ENCODE measurements around the gene SYT9. TPM values are rescaled to one million over a fixed set of nuclear protein-coding genes. Genes with fewer than 3 reads are reported as not detected.

Gene SYT9
- total RNA-seq, 2 donors from 2014 or later: 0.64 to 2.2 TPM

DNA sequence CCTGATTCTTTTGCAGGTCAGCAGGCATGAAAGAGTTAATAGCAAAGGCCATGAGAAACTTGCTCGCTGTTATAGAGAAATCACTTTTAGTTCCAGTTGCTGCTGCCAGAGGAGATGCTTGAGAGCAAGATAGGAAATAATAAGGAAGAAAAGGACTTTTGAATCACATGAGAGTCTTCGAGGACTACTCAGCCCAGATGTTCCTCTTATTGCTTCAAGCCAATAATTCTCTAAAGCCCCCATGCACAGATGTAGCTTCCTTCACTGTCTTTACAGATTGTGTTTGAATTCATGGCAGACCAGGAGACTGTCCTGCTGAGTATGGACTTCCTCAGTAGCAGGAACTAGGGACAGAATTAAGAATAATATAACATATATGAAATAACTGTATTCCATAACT, 183.5 kb downstream of the SYT9 start:
- no peak overlapping the region for H3K4me3 ChIP-seq
- no peak for DNase-seq (ENCODE audit: low spot score)
- no peak overlapping the region for H3K27ac ChIP-seq
- no peaks in the 10 kb centered on the region for H3K9me3 ChIP-seq
- H3K27me3 ChIP-seq (replicated peaks; ENCODE audit: insufficient read depth): no peaks in the 10 kb centered on the region
- TF ChIP-seq, protein P1, sequence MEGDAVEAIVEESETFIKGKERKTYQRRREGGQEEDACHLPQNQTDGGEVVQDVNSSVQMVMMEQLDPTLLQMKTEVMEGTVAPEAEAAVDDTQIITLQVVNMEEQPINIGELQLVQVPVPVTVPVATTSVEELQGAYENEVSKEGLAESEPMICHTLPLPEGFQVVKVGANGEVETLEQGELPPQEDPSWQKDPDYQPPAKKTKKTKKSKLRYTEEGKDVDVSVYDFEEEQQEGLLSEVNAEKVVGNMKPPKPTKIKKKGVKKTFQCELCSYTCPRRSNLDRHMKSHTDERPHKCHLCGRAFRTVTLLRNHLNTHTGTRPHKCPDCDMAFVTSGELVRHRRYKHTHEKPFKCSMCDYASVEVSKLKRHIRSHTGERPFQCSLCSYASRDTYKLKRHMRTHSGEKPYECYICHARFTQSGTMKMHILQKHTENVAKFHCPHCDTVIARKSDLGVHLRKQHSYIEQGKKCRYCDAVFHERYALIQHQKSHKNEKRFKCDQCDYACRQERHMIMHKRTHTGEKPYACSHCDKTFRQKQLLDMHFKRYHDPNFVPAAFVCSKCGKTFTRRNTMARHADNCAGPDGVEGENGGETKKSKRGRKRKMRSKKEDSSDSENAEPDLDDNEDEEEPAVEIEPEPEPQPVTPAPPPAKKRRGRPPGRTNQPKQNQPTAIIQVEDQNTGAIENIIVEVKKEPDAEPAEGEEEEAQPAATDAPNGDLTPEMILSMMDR (IDR thresholded peaks at IDR 0.05): no peak
- TF ChIP-seq POLR2A (IDR thresholded peaks at IDR 0.05) (no peak), POLR2AphosphoS5 (IDR thresholded peaks at IDR 0.05) (no peak)
- no peaks in the 10 kb centered on the region for H3K36me3 ChIP-seq
- intact Hi-C loops (cut with DNase I): no loop called here
- WGBS: 16% methylated on average over 2 of the region's 2 CpGs
- no peaks in the 10 kb centered on the region for H3K4me1 ChIP-seq (replicated peaks)

DNA sequence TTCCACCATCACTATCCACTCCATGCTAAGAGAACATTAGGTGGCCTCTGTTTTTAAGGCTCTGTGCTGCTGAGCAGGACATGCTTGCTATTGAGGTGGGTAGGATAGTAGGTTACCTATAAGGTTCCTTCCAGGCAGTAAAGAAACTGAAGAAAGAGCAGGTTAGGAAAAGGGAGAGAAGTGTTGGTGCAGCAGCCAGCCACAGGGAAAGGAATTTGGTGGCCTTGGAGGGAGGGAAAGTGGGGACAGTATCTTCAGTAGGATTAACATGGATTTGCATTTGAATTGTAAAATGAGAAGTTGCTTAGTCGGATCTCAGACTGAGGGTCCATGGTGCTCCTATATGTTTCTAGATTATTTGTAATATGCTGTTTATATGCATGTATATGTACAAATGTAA, 184.4 kb downstream of the SYT9 start:
- intact Hi-C loops (cut with DNase I): no loop called here
- TF ChIP-seq, protein P1 (IDR thresholded peaks at IDR 0.05): no peak
- no peak for TF ChIP-seq POLR2AphosphoS5 (IDR thresholded peaks at IDR 0.05)
- TF ChIP-seq POLR2A (IDR thresholded peaks at IDR 0.05): no peak
- Histone ChIP-seq H3K27ac (no peak overlapping the region), H3K4me3 (no peak overlapping the region), H3K9me3 (no peaks in the 10 kb centered on the region), H3K36me3 (no peaks in the 10 kb centered on the region), H3K4me1 (replicated peaks) (no peaks in the 10 kb centered on the region), H3K27me3 (replicated peaks; ENCODE audit: insufficient read depth) (no peaks in the 10 kb centered on the region)
- no peak for DNase-seq (ENCODE audit: low spot score)
- WGBS: 65% methylated on average over 1 of the region's 1 CpG

DNA sequence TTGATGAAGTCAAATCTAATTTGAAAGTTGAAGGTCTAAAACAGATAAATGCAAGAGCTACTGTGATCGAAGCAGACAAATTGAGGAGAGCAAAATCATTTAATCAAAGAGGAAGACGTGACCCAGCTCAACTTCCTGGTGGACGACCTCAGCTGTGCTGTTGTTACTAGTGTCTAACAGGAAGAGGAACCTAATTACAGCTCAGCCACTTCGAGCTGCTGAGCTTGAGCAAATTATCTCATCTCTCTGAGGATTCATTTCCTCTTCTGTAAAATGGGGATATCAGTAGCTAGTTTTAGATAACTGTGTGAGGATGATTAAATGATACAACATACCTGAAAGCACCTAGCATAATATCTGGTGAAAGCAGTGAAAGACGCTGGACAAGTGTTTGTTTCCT, 185.0 kb downstream of the SYT9 start:
- Histone ChIP-seq H3K4me3 (no peak overlapping the region), H3K9me3 (no peaks in the 10 kb centered on the region), H3K27ac (no peak overlapping the region), H3K4me1 (replicated peaks) (no peaks in the 10 kb centered on the region), H3K27me3 (replicated peaks; ENCODE audit: insufficient read depth) (no peaks in the 10 kb centered on the region), H3K36me3 (no peaks in the 10 kb centered on the region)
- TF ChIP-seq, protein P1 (IDR thresholded peaks at IDR 0.05): no peak
- TF ChIP-seq POLR2A (IDR thresholded peaks at IDR 0.05) (no peak), POLR2AphosphoS5 (IDR thresholded peaks at IDR 0.05) (no peak)
- no peak for DNase-seq (ENCODE audit: low spot score)
- intact Hi-C loops (cut with DNase I): no loop called here
- WGBS: 48% methylated on average over 5 of the region's 5 CpGs

DNA sequence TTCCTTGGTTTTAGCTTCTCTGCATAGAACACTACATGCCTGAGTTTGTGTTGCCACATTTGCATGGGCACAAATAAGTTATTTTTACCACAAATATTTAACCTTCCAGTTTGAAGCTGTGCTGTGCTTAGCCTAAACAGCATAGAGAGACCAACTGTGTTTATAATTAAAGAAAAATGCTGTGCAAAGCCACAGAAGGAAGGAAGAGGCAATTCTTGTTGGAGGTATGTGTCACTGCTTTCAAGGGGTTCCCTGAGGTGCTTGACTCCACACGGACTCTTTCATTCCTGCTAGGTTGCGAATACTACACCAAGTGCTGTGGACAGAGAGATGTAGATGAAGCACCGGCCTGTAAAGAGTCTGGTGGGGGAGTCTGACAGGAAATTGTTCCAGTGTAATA, 186.0 kb downstream of the SYT9 start:
- TF ChIP-seq, protein P1 (IDR thresholded peaks at IDR 0.05): no peak
- TF ChIP-seq POLR2A (IDR thresholded peaks at IDR 0.05) (no peak), POLR2AphosphoS5 (IDR thresholded peaks at IDR 0.05) (no peak)
- DNase-seq (ENCODE audit: low spot score): no peak
- Histone ChIP-seq H3K4me1 (replicated peaks) (no peaks in the 10 kb centered on the region), H3K27ac (no peak overlapping the region), H3K27me3 (replicated peaks; ENCODE audit: insufficient read depth) (no peaks in the 10 kb centered on the region), H3K9me3 (no peaks in the 10 kb centered on the region), H3K4me3 (no peak overlapping the region), H3K36me3 (no peaks in the 10 kb centered on the region)
- intact Hi-C loops (cut with DNase I): no loop called here
- 92% methylated on average over 3 of the region's 3 CpGs for WGBS

DNA sequence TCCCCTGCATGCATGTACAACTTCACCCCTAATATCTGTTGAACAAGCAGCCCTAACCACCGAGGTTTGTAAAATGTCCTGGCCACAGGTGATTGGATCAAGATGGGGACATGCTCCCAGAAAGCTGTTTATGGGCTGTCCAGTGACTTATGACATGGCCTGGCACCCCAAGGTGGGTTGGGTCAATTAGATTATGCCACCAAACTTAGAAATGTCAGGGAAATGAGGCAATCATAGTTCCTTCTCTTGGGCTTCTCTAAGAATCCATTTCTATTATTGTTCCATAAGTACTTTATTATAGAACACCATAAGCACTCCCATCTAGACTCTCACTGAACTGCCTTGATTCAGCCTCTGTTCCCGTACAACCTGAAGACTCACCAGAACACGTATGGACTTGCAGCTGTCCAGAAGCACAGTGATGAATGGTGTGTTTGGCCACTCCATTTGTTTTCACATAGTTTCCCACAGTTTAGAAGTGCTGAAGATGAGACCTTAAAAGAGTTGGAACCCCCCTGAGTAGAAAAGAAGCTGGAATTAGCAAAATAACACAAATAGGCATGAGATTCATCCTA, 188.1 kb downstream of the SYT9 start:
- TF ChIP-seq, protein P1 (IDR thresholded peaks at IDR 0.05): no peak
- TF ChIP-seq POLR2AphosphoS5 (IDR thresholded peaks at IDR 0.05): no peak
- no peak for TF ChIP-seq POLR2A (IDR thresholded peaks at IDR 0.05)
- H3K9me3 ChIP-seq: no peaks in the 10 kb centered on the region
- no peaks in the 10 kb centered on the region for H3K27me3 ChIP-seq (replicated peaks; ENCODE audit: insufficient read depth)
- intact Hi-C loops (cut with DNase I): loop anchor here (5.0 kb wide), 4 partner anchors 252 to 628 kb away; no protein-coding TSS in a partner anchor
- no peak overlapping the region for H3K4me3 ChIP-seq
- DNase-seq (ENCODE audit: low spot score): no peak
- H3K27ac ChIP-seq: no peak overlapping the region
- H3K36me3 ChIP-seq: no peaks in the 10 kb centered on the region
- no peaks in the 10 kb centered on the region for H3K4me1 ChIP-seq (replicated peaks)
- 73% methylated on average over 3 of the region's 3 CpGs for WGBS

Measured in prostate gland (tissue), 2 donors.